Hindlimb muscle (tissue), 1 donor: Measurements from ENCODE around the gene CSMD2. TPM values are rescaled to one million over a fixed set of nuclear protein-coding genes. Genes with fewer than 3 reads are reported as not detected.
A peak's percentile ranks its signal among the peaks of the same experiment; 100 is the strongest.

ENCODE experiments used
- DNase-seq: peaks from one replicate; pipeline ENCODE4 v3.0.0-alpha.2; 2013
- polyA plus RNA-seq: library from polyadenylated mRNA; unstranded; fragments of 120-200 nt; gene quantifications from one replicate; pipeline ENCODE4 v1.2.1, GENCODE V29; 2013; ENCODE audit not compliant: insufficient read length

Gene CSMD2
- polyA plus RNA-seq, 1 donor, result 0.46 TPM

- DNase-seq, result no peak
These were observed 354.5 kb downstream of the CSMD2 start for GRCh38 chr1:33810571-33810970.

GRCh38 chr1:33805988-33806387 is 359.0 kb downstream of the CSMD2 start:
- DNase-seq, result no peak

GRCh38 chr1:33802268-33802667 is 362.8 kb downstream of the CSMD2 start:
- DNase-seq, result no peak

- DNase-seq, result no peak
These were observed 367.2 kb downstream of the CSMD2 start for GRCh38 chr1:33797849-33798248.

GRCh38 chr1:33792651-33793050 is 372.4 kb downstream of the CSMD2 start:
- no peak for DNase-seq

GRCh38 chr1:33792216-33792615 is 372.8 kb downstream of the CSMD2 start:
- DNase-seq, result no peak

- DNase-seq, result no peak
These were observed 373.8 kb downstream of the CSMD2 start for GRCh38 chr1:33791251-33791650.

GRCh38 chr1:33790577-33790976 is 374.5 kb downstream of the CSMD2 start:
- DNase-seq, result no peak

- DNase-seq, result no peak
These were observed 380.2 kb downstream of the CSMD2 start for GRCh38 chr1:33784876-33785275.

- DNase-seq, result no peak
These were observed 382.3 kb downstream of the CSMD2 start for GRCh38 chr1:33782776-33783175.

- no peak for DNase-seq
These were observed 383.4 kb downstream of the CSMD2 start for GRCh38 chr1:33781652-33782051.

GRCh38 chr1:33777337-33777736 is 387.7 kb downstream of the CSMD2 start:
- DNase-seq, result no peak

GRCh38 chr1:33768821-33769220 is 396.2 kb downstream of the CSMD2 start:
- no peak for DNase-seq

- no peak for DNase-seq
These were observed 396.9 kb downstream of the CSMD2 start for GRCh38 chr1:33768106-33768505.

GRCh38 chr1:33764149-33764548 is 400.9 kb downstream of the CSMD2 start:
- no peak for DNase-seq

GRCh38 chr1:33763406-33763805 is 401.6 kb downstream of the CSMD2 start:
- no peak for DNase-seq

- no peak for DNase-seq
These were observed 402.1 kb downstream of the CSMD2 start for GRCh38 chr1:33762962-33763361.

GRCh38 chr1:33762109-33762830 is 402.8 kb downstream of the CSMD2 start:
- DNase-seq, result peak; percentile 63

GRCh38 chr1:33758698-33759097 is 406.3 kb downstream of the CSMD2 start:
- DNase-seq, result no peak

- DNase-seq, result no peak
These were observed 411.8 kb downstream of the CSMD2 start for GRCh38 chr1:33753087-33753856.

- DNase-seq, result no peak
These were observed 419.1 kb downstream of the CSMD2 start for GRCh38 chr1:33745942-33746341.

- DNase-seq, result no peak
These were observed 421.6 kb downstream of the CSMD2 start for GRCh38 chr1:33743221-33743998.

GRCh38 chr1:33742663-33743062 is 422.4 kb downstream of the CSMD2 start:
- DNase-seq, result no peak
